HG03280 (cell line): ENCODE results near the gene LOXL1.
"Not testable (repeated sequence)": the region's sequence is repeated elsewhere in the genome, so short reads cannot be mapped to it uniquely, and the experiment has no call there.

Source experiments
- ATAC-seq: cut with Tn5 transposase; IDR thresholded peaks from one replicate; pipeline ENCODE4 v1.9.1; 2021; ENCODE audit warnings: mild to moderate bottlenecking, moderate library complexity; ENCODE audit not compliant: unreplicated experiment

Gene LOXL1

DNA sequence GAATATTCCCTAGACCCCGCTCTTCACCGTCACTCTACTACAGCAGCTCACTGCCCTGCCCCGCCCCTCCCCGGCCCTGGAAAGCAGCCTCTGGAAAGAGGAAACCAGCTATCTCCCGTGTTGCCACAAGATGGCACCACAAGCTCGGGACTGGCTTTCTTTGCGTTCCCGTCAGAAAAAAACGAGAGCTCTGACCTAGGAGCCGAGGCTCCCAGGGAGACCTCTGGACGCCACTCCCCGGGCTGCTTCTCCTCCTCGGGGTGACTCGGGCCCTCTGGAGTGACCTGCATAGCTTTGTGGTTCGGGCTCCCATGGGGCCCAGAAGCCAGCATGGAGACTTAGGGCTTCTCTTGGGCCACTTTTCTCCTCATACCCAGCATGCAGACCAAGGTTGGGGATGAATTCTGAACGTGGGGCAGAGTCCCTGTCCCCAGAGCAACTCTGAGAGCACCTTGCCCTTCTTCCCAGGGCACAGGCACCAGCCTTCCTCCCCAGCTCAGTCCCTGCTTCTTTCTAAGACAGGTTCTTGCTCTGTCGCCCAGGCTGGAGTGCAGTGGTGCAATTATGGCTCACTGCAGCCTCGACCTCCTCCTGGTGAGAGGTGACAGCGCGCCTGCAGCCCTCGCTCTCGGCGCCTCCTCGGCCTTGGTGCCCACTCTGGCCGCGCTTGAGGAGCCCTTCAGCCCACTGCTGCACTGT is 46.9 kb downstream of the LOXL1 start:
- peak; percentile 57 for ATAC-seq

DNA sequence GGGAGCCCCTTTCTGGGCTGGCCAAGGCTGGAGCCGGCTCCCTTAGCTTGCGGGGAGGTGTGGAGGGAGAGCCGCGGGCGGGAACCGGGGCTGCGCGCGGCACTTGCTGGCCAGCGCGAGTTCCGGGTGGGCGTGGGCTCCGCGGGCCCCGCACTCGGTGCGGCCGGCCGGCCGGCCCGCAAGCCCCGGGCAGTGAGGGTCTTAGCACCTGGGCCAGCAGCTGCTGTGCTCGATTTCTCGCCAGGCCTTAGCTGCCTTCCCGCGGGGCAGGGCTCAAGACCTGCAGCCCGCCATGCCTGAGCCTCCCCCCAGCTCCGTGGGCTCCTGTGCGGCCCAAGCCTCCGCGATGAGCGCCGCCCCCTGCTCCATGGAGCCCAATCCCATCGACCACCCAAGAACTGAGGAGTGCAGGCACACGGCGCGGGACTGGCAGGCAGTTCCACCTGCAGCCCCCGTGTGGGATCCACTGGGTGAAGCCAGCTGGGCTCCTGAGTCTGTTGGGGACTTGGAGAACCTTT is 47.5 kb downstream of the LOXL1 start:
- not testable (repeated sequence) for ATAC-seq

DNA sequence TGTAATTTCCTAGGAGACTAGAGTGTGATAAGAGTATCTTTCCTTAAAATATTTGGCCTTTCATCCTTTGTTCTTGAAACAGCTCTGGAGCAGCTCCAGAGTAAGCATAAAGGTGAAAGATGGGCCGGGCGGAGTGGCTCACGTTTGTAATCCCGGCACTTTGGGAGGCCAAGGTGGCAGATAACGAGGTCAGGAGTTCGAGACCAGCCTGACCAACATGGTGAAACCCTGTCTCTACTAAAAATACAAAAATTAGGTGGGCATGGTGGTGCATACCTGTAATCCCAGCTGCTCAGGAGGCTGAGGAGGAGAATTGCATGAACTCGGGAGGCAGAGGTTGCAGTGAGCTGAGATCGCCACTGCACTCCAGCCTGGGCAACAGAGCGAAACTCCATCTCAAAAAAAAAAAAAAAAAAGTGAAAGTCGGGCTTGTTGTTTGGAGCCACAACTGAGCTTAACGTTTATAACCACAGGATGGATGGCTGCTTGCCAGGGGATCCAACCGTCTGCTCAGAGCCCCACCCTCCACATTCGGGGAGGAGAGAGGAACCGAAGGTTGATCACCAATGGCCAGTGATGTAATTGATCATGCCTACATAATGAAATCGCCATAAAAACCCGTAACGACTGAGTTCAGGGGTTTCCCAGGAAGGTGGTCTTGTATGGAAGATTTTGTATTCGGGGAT is 49.3 kb downstream of the LOXL1 start:
- not testable (repeated sequence) for ATAC-seq

DNA sequence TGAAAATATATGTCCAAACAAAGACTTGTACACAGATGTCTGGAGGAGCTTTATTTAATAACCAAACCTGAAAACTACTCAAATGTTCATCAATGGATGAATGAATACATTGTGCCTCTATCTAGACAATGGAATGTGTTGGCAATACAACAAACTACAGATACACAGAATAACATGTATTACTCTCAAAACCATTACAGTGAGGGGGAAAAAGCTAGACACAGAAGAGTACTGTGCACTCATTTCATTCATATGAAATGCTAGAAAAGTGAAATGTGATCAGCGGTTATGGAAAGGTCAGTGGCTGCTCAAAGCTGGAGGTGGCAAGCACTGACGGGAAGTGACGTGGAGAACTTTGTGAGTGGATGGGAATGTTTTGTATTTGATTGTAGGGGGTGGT is 52.6 kb downstream of the LOXL1 start:
- ATAC-seq: no peak

DNA sequence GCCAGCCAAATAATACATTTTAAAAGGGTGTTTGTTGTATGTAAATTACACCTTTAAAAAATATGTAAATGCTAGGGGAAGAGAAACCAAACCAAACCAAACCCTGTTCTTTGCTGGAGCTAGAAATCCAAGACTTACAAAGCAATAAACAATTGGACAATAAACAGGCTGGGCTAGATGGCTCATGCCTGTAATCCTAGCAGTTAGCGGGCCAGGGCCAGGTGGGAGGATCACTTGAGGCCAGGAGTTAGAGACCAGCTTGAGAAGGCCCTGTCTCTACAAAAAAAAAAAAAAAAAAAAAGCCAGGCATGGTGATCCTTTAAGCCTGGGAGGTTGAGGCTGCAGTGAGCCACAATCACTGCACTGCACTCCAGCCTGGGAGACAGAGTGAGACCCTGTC is 53.4 kb downstream of the LOXL1 start:
- no peak for ATAC-seq

DNA sequence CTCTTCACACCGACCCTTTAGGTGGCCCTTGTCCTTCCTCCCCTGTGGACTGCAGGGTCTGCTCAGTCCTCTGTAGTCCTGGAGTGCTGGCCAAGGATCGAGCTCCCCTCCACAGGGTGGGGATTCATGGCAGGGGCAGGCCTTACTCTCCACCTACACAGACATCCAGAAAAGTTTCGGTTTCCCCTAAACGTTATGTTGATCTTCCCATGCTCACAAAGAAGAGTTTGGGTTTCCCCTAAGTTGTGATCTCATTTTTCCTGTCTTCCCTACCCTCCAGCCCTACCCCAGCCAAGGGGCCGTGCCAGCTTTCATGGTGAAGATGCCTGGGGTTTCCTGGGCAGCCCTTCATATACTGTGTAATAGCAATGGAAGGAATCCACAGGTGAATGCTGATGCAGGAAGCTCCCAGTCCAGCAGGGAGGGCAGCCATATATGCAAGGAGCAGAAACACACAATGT is 55.5 kb downstream of the LOXL1 start:
- ATAC-seq: no peak

DNA sequence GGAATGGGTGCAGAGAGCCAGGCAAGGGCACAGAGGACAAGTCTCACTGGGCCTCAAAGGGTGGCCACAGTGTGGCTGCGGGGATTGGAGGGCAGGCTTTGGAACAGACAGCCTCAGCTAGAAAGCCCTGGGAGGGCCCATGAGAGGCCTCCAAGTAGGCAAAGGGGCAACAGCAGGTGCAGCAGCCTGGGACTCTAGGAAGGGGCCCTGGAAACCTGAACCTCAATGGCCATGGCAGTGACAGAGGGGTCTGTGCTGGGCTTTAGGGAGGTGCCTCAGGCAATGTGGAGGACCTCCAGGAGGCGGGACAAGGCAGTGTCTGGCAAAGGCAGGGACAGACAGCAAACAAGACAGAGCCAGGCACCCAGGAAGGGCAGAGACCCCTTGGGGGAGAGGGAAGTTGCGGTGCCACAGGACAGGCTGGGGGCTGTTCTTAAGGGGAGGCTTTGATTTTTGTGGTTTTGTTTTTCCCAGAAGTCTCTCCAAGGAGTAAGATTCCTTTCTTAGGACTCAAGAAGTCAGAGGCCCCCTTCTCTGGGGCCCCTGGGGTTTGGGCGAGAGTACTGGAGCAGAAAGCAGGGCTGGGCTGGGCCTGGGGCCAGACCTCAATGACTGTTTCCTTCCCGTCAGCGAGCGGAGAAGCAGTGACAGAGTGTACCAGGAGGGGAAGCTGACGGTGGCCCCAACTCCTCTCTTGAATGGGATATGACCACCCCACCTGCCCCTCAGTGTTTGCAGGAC is 56.1 kb downstream of the LOXL1 start:
- no peak for ATAC-seq

DNA sequence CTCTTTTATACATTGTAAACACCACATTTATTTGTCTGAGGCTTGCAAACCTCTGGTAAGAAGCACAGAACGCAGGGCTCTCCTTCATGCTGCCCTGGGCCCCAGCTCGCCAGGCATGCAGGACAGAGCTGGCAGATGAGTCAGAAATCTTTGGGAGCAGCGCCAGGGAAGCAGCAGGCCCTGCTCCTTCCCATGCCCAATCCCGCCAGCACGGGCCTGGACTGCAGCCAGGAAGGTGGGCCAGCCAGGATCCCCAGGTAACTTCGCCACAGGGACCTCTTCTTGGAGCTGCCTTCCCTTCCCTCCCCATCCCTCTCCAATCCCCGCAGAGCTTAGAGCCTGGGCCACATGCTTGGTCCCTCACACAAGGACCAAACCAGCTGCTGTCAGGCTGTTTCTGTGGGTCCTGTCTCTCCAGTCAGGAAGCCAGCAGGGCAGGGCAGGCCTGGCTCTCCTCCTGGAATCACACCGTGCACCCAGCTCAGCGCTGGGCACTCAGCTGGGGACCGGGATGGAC is 57.0 kb downstream of the LOXL1 start:
- ATAC-seq: no peak

DNA sequence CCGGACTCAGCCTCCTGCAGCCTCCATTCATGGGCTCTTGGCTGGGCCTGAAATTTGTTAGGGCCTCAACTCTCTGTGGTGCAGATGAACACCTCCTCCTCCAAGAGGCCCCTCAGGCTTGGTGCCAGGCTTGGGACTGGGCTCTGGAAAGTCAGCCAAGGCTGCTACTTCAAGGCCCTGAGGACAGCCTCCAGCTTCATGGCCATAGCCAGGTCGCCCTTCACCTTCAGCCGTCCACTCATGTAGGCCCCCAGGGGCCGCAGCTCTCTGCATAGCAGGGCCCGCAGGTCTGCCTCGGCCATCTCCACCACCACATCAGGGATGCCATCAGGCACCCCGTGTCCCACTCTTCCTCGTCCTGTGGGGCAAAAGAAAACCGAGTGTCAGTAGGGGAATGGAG is 57.5 kb downstream of the LOXL1 start:
- no peak for ATAC-seq

DNA sequence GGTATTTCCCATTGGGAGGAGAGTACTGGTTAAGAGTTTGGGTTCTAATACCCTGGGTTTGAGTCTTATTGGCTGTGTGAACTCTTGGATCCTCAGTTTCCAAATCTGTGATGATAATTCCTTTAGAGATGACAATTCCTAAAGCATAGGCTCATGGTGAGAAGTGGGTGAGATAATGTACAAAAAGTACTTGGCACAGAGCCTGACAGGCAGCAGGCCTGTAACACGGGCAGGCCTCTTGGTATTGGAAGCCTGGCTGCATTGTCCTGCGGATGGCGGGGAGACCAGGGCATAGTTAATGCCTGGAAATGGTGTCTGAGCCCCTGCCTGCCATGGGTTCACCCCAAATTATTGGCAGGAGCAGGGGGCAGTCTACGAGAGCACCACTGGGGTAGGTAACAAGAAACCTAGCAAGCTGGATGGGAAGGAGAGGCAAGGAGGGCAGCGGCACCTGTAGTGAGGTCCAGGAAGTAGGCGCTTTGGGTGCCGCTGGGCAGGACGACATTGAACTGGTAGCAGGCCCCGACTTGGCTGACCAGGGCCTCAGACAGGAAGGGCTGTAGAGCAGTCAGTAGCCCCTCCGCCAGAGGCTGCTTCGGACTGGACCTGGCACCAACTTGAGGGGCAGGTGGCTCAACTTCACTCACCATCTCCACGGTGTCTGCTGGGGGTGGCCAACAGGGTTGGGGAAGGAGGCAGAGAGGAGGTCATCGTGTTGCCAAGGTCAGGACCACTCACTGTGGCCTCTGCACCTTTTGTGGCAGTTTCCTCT is 58.1 kb downstream of the LOXL1 start:
- ATAC-seq: no peak

DNA sequence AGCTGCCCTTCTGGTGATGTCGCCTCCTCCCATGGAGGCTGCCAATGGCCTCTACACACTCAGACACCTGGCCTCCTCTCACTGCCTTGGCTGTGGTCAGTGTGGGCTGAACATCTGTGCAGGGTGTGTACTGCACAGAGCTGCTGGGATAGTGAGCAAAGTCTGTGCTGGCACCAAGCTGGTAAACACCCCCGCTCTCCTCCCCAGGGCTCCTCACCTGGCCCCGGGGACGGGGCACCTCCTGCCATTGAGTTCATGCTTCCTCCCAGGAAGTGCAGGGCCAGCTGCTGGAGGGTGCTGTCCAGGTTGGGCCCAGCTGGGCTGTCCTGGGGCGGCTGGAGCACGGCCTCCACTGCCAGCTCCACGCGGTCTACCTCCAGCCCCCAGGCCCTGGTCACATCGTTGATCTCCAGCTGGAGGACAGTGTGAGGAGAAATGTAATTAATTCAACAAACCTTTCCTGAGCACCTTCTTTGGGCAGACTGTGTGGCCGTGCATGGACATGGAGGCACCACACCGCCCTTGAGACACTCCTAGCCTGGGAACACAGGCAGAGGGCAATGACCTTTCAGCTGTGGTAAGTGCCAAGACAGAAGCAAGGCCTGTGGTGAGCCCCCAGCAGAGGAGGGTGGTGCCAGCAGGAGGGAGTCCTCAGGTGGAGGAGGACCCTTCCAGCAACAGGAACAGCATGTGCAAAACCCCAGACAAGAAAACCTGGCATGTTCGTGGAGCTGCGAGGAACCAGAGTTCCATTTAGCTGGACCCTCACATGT is 59.0 kb downstream of the LOXL1 start:
- ATAC-seq: no peak

DNA sequence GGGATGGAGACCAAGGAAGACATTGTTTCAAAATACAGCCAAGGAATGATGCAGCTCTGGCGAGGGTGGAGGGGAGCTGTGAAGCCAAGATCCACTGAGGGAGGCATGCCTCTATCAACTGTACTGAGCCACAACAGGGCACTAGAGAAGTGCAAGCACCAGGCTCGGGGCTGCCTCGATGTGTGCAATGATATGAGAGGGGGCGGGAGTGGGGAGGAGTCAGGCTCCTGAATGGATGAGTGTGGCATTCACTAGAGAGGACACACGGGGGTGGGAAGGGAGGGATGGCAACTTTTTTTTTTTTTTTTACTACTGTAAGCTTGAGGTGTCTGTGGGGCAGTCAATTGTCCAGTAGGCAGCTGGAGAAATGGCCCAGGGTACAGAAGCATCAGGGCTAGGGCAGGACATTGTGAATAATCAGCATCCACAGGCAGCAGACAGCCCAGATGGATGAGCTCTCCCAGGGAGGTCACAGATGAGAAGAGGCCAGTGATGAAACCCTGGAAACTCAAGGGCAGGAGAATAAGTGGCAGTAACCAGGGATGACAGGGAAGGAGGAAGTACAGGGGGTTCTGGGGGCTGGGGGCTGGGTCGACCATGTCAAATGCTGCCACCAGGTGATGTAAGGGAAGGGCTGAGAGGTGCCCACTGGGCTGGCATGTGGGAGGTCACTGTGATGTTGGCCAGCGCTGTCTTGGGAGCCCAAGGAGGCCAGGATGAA is 60.0 kb downstream of the LOXL1 start:
- no peak for ATAC-seq

DNA sequence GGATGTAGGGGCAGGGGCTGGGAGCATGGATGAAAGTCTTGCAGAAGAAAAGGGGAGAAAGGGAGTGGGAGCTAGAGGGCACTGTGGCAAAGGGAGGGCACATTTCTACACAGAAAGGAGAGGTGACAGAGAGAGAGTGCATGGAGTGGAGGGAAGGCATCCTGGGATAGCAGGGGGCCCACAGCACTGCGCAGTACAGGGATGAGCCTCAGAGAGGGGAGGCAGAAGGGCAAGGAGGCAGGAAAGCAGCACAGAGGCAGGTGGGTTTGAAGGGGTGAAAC is 60.5 kb downstream of the LOXL1 start:
- no peak for ATAC-seq

DNA sequence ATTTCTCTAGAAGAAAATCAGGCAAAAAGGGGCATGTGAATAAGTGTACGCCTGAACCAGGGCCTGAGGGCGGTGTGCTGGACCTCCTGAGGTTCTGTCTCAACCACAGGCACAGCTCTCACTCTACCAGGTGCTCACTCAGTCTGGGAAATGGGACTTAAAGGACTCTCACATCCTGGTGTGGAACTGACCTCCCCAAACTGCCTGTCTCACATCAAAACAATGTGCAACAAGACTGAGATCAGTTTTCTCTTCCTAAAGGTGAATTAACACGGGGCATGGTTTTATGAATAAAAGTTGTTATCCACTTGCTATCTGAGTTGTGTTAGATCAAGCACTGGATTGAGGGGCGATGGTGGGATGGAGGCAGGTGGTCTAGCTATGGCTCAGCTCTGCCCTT is 61.0 kb downstream of the LOXL1 start:
- ATAC-seq: no peak

DNA sequence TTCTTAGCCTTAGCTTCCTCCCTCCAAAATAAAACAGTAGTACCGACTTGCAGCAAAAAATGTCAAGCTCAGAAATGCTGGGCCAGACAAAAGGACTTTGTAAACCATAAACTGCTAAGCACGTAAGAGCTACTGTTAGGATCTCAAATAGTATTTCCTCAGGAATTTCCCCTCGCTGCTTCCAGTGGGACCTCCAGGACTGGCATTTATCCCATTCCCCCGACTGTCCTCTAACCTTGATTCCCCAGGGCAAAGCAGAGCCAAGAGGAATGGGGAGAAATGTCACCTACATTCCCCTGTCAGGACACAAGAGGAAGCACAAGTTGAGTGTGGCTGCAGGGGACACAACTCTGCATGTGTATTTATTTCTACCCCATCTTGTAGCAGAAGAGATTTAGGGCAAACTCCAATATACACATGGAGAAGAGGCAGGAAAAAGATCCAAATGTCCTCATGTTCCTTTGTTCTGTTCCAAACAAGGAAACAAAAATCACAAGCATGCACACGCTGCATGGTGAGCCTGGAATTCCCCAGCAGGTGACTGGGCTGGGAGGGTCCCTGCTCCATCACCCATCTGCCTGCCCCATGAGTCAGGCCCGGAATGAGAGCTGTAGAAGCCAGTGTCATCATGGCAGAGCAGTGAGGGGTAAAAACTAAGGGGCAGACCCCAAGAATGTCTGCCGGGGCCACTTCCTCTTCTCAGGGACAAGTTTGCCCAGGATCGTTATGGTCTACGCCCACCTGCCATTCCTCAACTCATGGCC is 61.6 kb downstream of the LOXL1 start:
- ATAC-seq: no peak

DNA sequence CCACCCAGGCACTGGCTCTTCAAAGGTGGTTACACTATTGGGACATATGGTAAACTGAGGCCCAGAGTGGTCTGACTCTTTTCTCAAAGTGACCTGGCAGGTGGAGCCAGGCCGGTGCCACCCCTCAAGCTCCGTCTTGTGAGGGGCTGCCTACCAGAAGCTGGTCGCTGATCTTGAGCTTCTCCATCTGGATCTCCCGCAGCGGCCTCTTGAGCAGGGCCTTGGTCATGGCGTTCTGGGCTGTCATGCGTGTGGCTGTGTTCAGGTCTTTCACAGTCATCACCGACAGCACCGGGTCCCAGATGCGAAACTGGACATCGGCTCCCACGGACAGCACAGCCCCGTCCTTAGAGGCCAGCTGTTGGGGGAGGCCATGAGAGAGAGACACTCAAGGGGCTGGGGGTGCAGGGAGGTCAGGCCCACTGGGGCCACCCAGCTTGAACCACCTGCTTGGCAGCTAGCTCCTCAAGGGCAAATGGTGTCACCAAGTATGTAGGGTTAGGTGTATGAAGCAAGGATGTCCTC is 62.2 kb downstream of the LOXL1 start:
- ATAC-seq: no peak

DNA sequence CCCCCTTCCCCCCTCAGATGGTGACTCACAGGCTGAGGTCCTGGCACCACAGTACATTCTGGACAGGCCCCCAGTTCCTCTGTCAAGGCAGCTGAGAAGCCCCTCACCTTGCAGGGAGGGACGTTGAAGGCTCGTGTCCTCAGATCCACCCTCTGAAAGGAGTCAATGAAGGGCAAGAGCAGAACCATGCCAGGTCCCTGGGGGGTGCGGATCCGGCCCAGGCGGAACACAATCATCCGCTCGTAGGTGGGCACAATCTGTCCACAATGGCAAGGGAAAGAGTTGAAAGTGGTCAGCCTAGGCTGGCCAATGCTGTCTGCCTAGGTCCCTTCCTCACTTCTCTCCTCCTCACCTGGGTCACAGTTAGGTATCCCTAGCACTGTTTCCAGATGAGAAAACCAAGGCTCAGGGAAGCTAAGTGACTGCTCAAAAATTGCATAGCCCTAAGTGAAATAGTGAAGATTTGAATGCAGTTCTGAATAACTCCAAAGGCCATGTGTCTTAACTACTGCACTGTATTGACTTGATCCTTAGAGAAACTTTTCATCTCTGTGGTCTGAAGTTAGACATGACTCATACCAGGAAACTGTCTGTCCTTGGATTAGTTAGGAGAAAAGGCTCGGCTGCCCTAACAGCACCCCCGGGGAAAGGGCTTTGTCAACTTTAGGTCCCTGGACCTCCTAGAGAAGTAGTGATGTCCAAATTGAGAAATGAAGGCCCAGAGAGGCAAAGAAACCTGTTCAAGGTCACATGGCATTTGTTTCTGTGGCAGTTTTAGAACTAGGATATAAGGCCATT is 62.9 kb downstream of the LOXL1 start:
- no peak for ATAC-seq
